Heart left ventricle (tissue), 13 donors: ENCODE data around the gene BMPR2.
"Not testable (repeated sequence)": the region's sequence is repeated elsewhere in the genome, so short reads cannot be mapped to it uniquely, and the experiment has no call there.

Experiments used
- POLR2A ChIP-seq, 2 donors: fragments of 450-650 bp; IDR thresholded peaks; one replicate each; pipeline ENCODE4 v1.6.1; 2017; ENCODE audit warnings: antibody characterized with exemption in 2 of 2, mild to moderate bottlenecking in 2 of 2, moderate library complexity in 2 of 2
- TF ChIP-seq, protein P1 (sequence below), 12 donors: fragments of 200-600 bp; sonication (generic) in 4 of 12; IDR thresholded peaks; one replicate each; pipeline versions ENCODE4 v1.5.0 to v1.8.0; 2018 to 2022; ENCODE audit warnings: antibody characterized with exemption in 12 of 12, mild to moderate bottlenecking in 5 of 12
- donor health status: ischemic (EF 13 %, LVEDD 7.1; RV severe dilation, severe dysfunction).
- donor health status: DM: no; HTN: yes; CAD: no.
- donor health status: DM: no; HTN: no; CAD: no.
- donor health status: ischemic (EF 25% LVEDD 6.9; RV normal size, moderate dysfunction).
- donor health status: ischemic (EF 25% LVEDD 5.7; RV mildly dilated, moderate dysfunction).
- donor health status: ischemic (EF 35%, LVEDD 5.7; RV mildly dilated, moderate dysfunction).
- donor health status: nonischemic (EF 11% LVEDD 7.7; RV severe dilation, severe dysfunction).
- donor health status: DM: yes; HTN: yes; CAD: no.
- donor health status: PGD.
- donor health status: ischemic (EF 29% LVEDD 5.4; RV normal size, mild dysfunction).
- donor health status: nonischemic (EF 23%, LVEDD 6.1; RV moderate dilation, normal function).

DNA sequence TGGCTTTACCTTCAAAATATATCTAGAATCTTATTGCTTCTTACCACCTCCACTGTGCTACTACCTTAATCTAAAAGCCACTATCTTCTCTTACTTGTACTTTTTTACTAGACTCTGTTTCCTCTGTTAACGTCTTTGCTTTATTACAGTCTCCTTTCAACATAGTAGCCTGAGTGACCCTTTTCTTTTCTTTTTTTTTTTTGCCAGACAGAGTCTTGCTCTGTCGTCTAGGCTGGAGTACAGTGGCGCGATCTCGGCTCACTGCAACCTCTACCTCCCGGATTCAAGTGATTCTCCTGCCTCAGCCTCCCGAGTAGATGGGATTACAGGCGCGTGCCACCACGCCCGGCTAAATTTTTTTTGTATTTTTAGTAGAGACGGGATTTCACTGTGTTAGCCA lies 10.4 kb downstream of the BMPR2 start:
- TF ChIP-seq, protein P1, sequence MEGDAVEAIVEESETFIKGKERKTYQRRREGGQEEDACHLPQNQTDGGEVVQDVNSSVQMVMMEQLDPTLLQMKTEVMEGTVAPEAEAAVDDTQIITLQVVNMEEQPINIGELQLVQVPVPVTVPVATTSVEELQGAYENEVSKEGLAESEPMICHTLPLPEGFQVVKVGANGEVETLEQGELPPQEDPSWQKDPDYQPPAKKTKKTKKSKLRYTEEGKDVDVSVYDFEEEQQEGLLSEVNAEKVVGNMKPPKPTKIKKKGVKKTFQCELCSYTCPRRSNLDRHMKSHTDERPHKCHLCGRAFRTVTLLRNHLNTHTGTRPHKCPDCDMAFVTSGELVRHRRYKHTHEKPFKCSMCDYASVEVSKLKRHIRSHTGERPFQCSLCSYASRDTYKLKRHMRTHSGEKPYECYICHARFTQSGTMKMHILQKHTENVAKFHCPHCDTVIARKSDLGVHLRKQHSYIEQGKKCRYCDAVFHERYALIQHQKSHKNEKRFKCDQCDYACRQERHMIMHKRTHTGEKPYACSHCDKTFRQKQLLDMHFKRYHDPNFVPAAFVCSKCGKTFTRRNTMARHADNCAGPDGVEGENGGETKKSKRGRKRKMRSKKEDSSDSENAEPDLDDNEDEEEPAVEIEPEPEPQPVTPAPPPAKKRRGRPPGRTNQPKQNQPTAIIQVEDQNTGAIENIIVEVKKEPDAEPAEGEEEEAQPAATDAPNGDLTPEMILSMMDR (IDR thresholded peaks at IDR 0.05) = not testable (repeated sequence)
- not testable (repeated sequence) for TF ChIP-seq POLR2A (IDR thresholded peaks at IDR 0.05)
